GM12878 (cell line): ENCODE data around the gene SERPINA6. TPM values are rescaled to one million over a fixed set of nuclear protein-coding genes. Genes with fewer than 3 reads are reported as not detected.

Source experiments
- ATAC-seq: fragments of 200-7000 bp; cut with Tn5 transposase; 3 replicates; pipeline ENCODE4 v1.9.1; 2020; ENCODE audit warnings: mild to moderate bottlenecking, moderate library complexity
- BruUV-seq: library from RNA; stranded (reverse); fragments of 400-500 nt; replicated peaks from 2 replicates; lab custom pipeline; 2021; lab: Mats Ljungman, UMichigan
- CTCF ChIA-PET: fragments of 300-600 bp; sonication (Branson Sonifier 250); formaldehyde crosslinking; extraction: SDS; loops from one replicate; lab custom pipeline; 2021; ENCODE audit warnings: inconsistent platforms; lab: Yijun Ruan, JAX
- POLR2A ChIA-PET: fragments of 350-600 bp; formaldehyde crosslinking; extraction: SDS; loops from one replicate; lab custom pipeline; 2021; ENCODE audit warnings: inconsistent platforms; lab: Charles Lee
- RAD21 ChIA-PET: fragments of 300-600 bp; sonication (Branson Sonifier 250); formaldehyde crosslinking; loops from one replicate; lab custom pipeline; 2023; ENCODE audit warnings: antibody characterized with exemption; ENCODE audit not compliant: unreplicated experiment; lab: Charles Lee
- SMC1A ChIA-PET: fragments of 300-600 bp; sonication (Branson Sonifier 250); formaldehyde crosslinking; loops from one replicate; lab custom pipeline; 2023; ENCODE audit not compliant: unreplicated experiment, uncharacterized antibody; lab: Charles Lee
- DNase-seq: peaks from one replicate; pipeline ENCODE4 v3.0.0-alpha.2; 2011; ENCODE audit warnings: low read depth, low spot score
- FAIRE-seq: peaks from 3 replicates; lab custom pipeline; 2011; peaks lifted over from hg19 to GRCh38; lab: Jason Lieb, UNC
- H2AFZ ChIP-seq: 2 replicates; pipeline ENCODE4 v1.6.0; 2011; ENCODE audit warnings: low read depth, low read length, control low read depth; ENCODE audit not compliant: control insufficient read depth
- H3K27ac ChIP-seq: 2 replicates; pipeline ENCODE4 v1.5.1; 2011; ENCODE audit warnings: control low read depth; ENCODE audit not compliant: control insufficient read depth, insufficient read depth
- H3K27me3 ChIP-seq, 2 experiments: replicated peaks in 1 of 2; 2 replicates each; pipeline versions ENCODE4 v1.6.0 to v1.6.1; 2011; ENCODE audit warnings: low read length in 1 of 2; ENCODE audit not compliant: control insufficient read depth in 2 of 2, insufficient read depth in 2 of 2
- H3K36me3 ChIP-seq, 2 experiments: 2 replicates each; pipeline ENCODE4 v1.5.1; 2011; ENCODE audit warnings: low read length in 1 of 2; ENCODE audit not compliant: control insufficient read depth in 2 of 2, insufficient read depth in 2 of 2
- H3K4me1 ChIP-seq: 2 replicates; pipeline ENCODE4 v1.6.1; 2011; ENCODE audit warnings: mild to moderate bottlenecking, low read length, moderate library complexity, mixed read lengths; ENCODE audit not compliant: control insufficient read depth, insufficient read depth
- H3K4me2 ChIP-seq: 2 replicates; pipeline ENCODE4 v1.6.0; 2011; ENCODE audit warnings: control low read depth; ENCODE audit not compliant: control insufficient read depth, insufficient read depth
- H3K4me3 ChIP-seq: fragments of 200-600 bp; sonication (generic); 2 replicates; pipeline ENCODE4 v1.5.1; 2016
- H3K79me2 ChIP-seq: 2 replicates; pipeline ENCODE4 v1.6.0; 2011; ENCODE audit warnings: low read length; ENCODE audit not compliant: control insufficient read depth, insufficient read depth
- H3K9ac ChIP-seq: 2 replicates; pipeline ENCODE4 v1.8.0; 2011; ENCODE audit warnings: low read length, control low read depth, mixed read lengths; ENCODE audit not compliant: control insufficient read depth, insufficient read depth
- H3K9me3 ChIP-seq: replicated peaks from 3 replicates; pipeline ENCODE4 v1.5.1; 2011; ENCODE audit warnings: mild to moderate bottlenecking, low read length; ENCODE audit not compliant: control insufficient read depth, insufficient read depth
- H4K20me1 ChIP-seq: 2 replicates; pipeline ENCODE4 v1.6.0; 2011; ENCODE audit not compliant: control insufficient read depth, insufficient read depth
- BCL11A ChIP-seq: IDR thresholded peaks from 2 replicates; pipeline ENCODE4 v1.6.1; 2011; ENCODE audit warnings: low read depth, low read length
- CBFB ChIP-seq: IDR thresholded peaks from 2 replicates; pipeline ENCODE4 v1.6.1; 2016; ENCODE audit warnings: antibody characterized with exemption, low read depth
- CHD2 ChIP-seq: IDR thresholded peaks from 2 replicates; pipeline ENCODE4 v1.6.1; 2011; ENCODE audit warnings: low read depth, low read length, improper control_type of control experiment, borderline replicate concordance
- ESRRA ChIP-seq: IDR thresholded peaks from 2 replicates; pipeline ENCODE4 v1.6.1; 2012; ENCODE audit warnings: mild to moderate bottlenecking, low read length, improper control_type of control experiment
- GATAD2B ChIP-seq: fragments of 450-650 bp; conservative IDR thresholded peaks from 2 replicates; pipeline ENCODE4 v1.6.1; 2017; ENCODE audit warnings: low read depth, mild to moderate bottlenecking, moderate library complexity
- KAT2A ChIP-seq: conservative IDR thresholded peaks from 2 replicates; pipeline ENCODE4 v1.6.1; 2011; ENCODE audit warnings: low read depth, low read length; ENCODE audit not compliant: control insufficient read depth
- PML ChIP-seq: IDR thresholded peaks from 2 replicates; pipeline ENCODE4 v1.6.1; 2012; ENCODE audit warnings: low read length, inconsistent platforms
- POLR2AphosphoS2 ChIP-seq: IDR thresholded peaks from 2 replicates; pipeline ENCODE4 v1.6.1; 2011; ENCODE audit warnings: low read depth, mild to moderate bottlenecking, low read length, improper control_type of control experiment, moderate library complexity
- POLR2AphosphoS5 ChIP-seq: IDR thresholded peaks from 2 replicates; pipeline ENCODE4 v1.6.1; 2011; ENCODE audit warnings: mild to moderate bottlenecking, low read length, inconsistent platforms
- ZBED1 ChIP-seq: IDR thresholded peaks from 2 replicates; pipeline ENCODE4 v1.6.1; 2016; ENCODE audit warnings: borderline replicate concordance
- ZNF274 ChIP-seq: IDR thresholded peaks from one replicate; pipeline ENCODE4 v1.8.0; 2011; ENCODE audit not compliant: insufficient read length, insufficient read depth
- WGBS: methylation state at CpG from one replicate; pipeline ENCODE4 v1.1.6; 2016; ENCODE audit warnings: low lambda C conversion rate; ENCODE audit not compliant: insufficient replicate concordance, insufficient coverage; ENCODE audit errors: missing lambda C conversion rate; 5-methylcytosine and 5-hydroxymethylcytosine counted together
- in situ Hi-C: fragments of 300-500 bp; cut with MboI; formaldehyde crosslinking; loops from 9 replicates; pipeline ENCODE4 v1.14.3; 2018; ENCODE audit warnings: mixed read lengths
- intact Hi-C: fragments of 100-400 bp; cut with micrococcal nuclease; formaldehyde crosslinking; loops from one replicate; pipeline ENCODE4 v1.14.2; 2022; ENCODE audit not compliant: unreplicated experiment
- polyA plus RNA-seq, 11 experiments: library from polyadenylated mRNA; depleted of rRNA in 4 of 11; unstranded in 6 of 11; stranded (reverse) in 5 of 11; fragments of >200 nt; fragmentation: Nextera tagmentation in 4 of 11; fragmentation: Illumina TruSeq in 1 of 11; extraction: Ambion mirVana in 4 of 11; extraction: Trizol in 1 of 11; gene quantifications; 1 replicate in 1 of 11; 2 replicates in 10 of 11; pipeline versions ENCODE4 v1.2.1 to v1.2.3, GENCODE V29; 2011 to 2016; ENCODE audit warnings: inconsistent platforms in 2 of 11, missing spikeins in 2 of 11, low read depth in 1 of 11
- total RNA-seq, 4 experiments: library from RNA; depleted of rRNA in 3 of 4; stranded (reverse); fragments of >200 nt in 3 of 4; fragmentation: Illumina TruSeq in 1 of 4; extraction: Trizol in 1 of 4; gene quantifications; 2 replicates each; pipeline versions ENCODE4 v1.2.1 to v1.2.3, GENCODE V29; 2013 to 2021
- TF ChIP-seq, protein P1 (sequence below): fragments of 450-650 bp; IDR thresholded peaks from 2 replicates; pipeline ENCODE4 v1.6.1; 2017; ENCODE audit warnings: mild to moderate bottlenecking, low read depth, inconsistent platforms; ENCODE audit not compliant: poor library complexity, severe bottlenecking
- TF ChIP-seq, protein P2 (sequence below): fragments of 450-650 bp; formaldehyde crosslinking; IDR thresholded peaks from 2 replicates; pipeline ENCODE4 v1.5.0; 2022; ENCODE audit warnings: mild to moderate bottlenecking, missing genetic modification characterization

Gene SERPINA6
- total and polyA plus RNA-seq, 10 of the 15 experiments (the other 5 are each of a cell fraction or from before 2014, with no cell fraction given): 0.11 to 0.27 (median 0.23) TPM; not detected in 7

DNA sequence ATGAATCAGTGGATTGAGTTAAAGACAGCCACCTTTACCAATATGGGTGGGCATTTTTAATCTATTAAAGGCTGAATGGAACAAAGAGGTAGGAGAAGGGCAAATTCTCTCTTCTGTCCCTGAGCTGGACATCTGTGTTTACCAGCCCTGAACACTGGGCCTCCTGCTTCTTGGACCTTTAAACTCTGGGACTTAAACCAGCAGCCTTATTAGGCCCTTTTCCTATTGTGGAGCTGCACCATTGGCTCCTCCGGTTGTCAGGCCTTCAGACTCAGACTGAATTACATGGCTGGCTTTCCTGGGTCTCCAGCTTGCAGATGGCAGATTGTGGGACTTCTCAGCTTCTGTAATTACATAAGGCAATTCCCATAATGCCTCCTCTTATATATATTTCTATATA, 6.4 kb downstream of the SERPINA6 start:
- no peak overlapping the region for H3K9ac ChIP-seq
- H3K27me3 ChIP-seq: no peaks in the 10 kb centered on the region
- SMC1A ChIA-PET: interaction anchor here (1.2 kb wide), 1 partner anchor 12 kb away, joined by 3 read pairs; no protein-coding TSS in a partner anchor
- DNase-seq: no peak
- no peak for FAIRE-seq
- no peaks in the 10 kb centered on the region for H3K79me2 ChIP-seq
- TF ChIP-seq ZBED1 (no peak), CBFB (no peak), ZNF274 (no peak)
- no peak overlapping the region for H2AFZ ChIP-seq
- POLR2A ChIA-PET: no interaction called here
- H3K4me1 ChIP-seq: no peaks in the 10 kb centered on the region
- no peaks in the 10 kb centered on the region for H3K36me3 ChIP-seq
- intact Hi-C loops: no loop called here
- 9% methylated on average over 1 of the region's 1 CpG for WGBS
- no TSS peak for BruUV-seq
- H4K20me1 ChIP-seq: no peaks in the 10 kb centered on the region
- in situ Hi-C loops: no loop called here
- no peak for ATAC-seq
- RAD21 ChIA-PET: no interaction called here
- no peak overlapping the region for H3K4me3 ChIP-seq
- H3K27ac ChIP-seq: no peak overlapping the region
- CTCF ChIA-PET: interaction anchor here (1.3 kb wide), 1 partner anchor 17 kb away, joined by 3 read pairs; no protein-coding TSS in a partner anchor
- H3K4me2 ChIP-seq: no peak overlapping the region
- no peaks in the 10 kb centered on the region for H3K9me3 ChIP-seq

DNA sequence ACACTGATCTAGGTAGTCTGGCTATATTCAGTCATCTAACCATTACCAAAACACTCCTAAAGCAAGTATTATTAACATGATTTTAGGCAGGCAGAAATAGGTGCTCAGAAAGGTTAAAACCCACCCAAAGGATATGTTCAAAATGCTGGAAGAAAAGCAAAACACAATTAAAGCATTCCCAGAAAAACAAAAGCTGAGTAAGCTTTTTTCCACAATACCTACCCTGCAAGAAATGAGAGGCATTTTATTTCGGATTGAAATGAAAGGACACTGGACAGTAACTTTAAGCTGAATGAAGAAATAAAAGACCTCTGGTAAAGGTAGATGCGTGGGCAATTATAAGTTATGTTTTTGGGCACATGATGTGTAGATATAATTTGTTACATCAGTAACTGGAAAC, 8.2 kb downstream of the SERPINA6 start:
- Histone ChIP-seq H4K20me1 (no peaks in the 10 kb centered on the region), H3K4me1 (no peaks in the 10 kb centered on the region), H3K27me3 (no peaks in the 10 kb centered on the region), H3K9me3 (no peaks in the 10 kb centered on the region), H3K27ac (no peak overlapping the region), H3K9ac (no peak overlapping the region), H2AFZ (no peak overlapping the region), H3K36me3 (no peaks in the 10 kb centered on the region), H3K79me2 (no peaks in the 10 kb centered on the region), H3K4me2 (no peak overlapping the region), H3K4me3 (no peak overlapping the region)
- ChIA-PET CTCF (no interaction called here), SMC1A (interaction anchor here (0.7 kb wide), 1 partner anchor 8 kb away, joined by 3 read pairs; no protein-coding TSS in a partner anchor), RAD21 (no interaction called here), POLR2A (no interaction called here)
- no peak for FAIRE-seq
- in situ Hi-C loops (no loop called here), intact Hi-C loops (no loop called here)
- no peak for ATAC-seq
- BruUV-seq: no TSS peak
- WGBS: 23% methylated on average over 2 of the region's 2 CpGs
- DNase-seq: no peak
- TF ChIP-seq PML: no peak
- no peak for TF ChIP-seq KAT2A
- no peak for TF ChIP-seq CHD2
- no peak for TF ChIP-seq BCL11A
- TF ChIP-seq, protein P1, sequence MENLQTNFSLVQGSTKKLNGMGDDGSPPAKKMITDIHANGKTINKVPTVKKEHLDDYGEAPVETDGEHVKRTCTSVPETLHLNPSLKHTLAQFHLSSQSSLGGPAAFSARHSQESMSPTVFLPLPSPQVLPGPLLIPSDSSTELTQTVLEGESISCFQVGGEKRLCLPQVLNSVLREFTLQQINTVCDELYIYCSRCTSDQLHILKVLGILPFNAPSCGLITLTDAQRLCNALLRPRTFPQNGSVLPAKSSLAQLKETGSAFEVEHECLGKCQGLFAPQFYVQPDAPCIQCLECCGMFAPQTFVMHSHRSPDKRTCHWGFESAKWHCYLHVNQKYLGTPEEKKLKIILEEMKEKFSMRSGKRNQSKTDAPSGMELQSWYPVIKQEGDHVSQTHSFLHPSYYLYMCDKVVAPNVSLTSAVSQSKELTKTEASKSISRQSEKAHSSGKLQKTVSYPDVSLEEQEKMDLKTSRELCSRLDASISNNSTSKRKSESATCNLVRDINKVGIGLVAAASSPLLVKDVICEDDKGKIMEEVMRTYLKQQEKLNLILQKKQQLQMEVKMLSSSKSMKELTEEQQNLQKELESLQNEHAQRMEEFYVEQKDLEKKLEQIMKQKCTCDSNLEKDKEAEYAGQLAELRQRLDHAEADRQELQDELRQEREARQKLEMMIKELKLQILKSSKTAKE: no peak
- TF ChIP-seq POLR2AphosphoS5: no peak
- TF ChIP-seq POLR2AphosphoS2: no peak
- TF ChIP-seq GATAD2B: no peak
- no peak for TF ChIP-seq ESRRA
- TF ChIP-seq, protein P2, sequence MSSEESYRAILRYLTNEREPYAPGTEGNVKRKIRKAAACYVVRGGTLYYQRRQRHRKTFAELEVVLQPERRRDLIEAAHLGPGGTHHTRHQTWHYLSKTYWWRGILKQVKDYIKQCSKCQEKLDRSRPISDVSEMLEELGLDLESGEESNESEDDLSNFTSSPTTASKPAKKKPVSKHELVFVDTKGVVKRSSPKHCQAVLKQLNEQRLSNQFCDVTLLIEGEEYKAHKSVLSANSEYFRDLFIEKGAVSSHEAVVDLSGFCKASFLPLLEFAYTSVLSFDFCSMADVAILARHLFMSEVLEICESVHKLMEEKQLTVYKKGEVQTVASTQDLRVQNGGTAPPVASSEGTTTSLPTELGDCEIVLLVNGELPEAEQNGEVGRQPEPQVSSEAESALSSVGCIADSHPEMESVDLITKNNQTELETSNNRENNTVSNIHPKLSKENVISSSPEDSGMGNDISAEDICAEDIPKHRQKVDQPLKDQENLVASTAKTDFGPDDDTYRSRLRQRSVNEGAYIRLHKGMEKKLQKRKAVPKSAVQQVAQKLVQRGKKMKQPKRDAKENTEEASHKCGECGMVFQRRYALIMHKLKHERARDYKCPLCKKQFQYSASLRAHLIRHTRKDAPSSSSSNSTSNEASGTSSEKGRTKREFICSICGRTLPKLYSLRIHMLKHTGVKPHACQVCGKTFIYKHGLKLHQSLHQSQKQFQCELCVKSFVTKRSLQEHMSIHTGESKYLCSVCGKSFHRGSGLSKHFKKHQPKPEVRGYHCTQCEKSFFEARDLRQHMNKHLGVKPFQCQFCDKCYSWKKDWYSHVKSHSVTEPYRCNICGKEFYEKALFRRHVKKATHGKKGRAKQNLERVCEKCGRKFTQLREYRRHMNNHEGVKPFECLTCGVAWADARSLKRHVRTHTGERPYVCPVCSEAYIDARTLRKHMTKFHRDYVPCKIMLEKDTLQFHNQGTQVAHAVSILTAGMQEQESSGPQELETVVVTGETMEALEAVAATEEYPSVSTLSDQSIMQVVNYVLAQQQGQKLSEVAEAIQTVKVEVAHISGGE (CRISPR knock-in tag): no peak
